Endothelial cell of umbilical vein (primary cell): Measurements from ENCODE around the gene CFAP97. TPM values are rescaled to one million over a fixed set of nuclear protein-coding genes. Genes with fewer than 3 reads are reported as not detected.

Experiments
- BruUV-seq: library from RNA; stranded (reverse); fragments of 400-500 nt; replicated peaks from 2 replicates; lab custom pipeline; 2021; lab: Mats Ljungman, UMichigan
- CTCF ChIA-PET: fragments of 300-600, 350-600 bp; sonication (Branson Sonifier 250); formaldehyde crosslinking; loops from one replicate; lab custom pipeline; 2021; ENCODE audit warnings: antibody characterized with exemption, inconsistent platforms; lab: Charles Lee
- POLR2A ChIA-PET: fragments of 300-600, 350-600 bp; sonication (Branson Sonifier 250); formaldehyde crosslinking; loops from one replicate; lab custom pipeline; 2021; ENCODE audit warnings: antibody characterized with exemption, inconsistent platforms; lab: Charles Lee
- DNase-seq: peaks from one replicate; pipeline ENCODE4 v3.0.0-alpha.2; 2011; ENCODE audit warnings: low read depth, low spot score
- FAIRE-seq: peaks from 2 replicates; lab custom pipeline; 2011; peaks lifted over from hg19 to GRCh38; lab: Jason Lieb, UNC
- H2AFZ ChIP-seq: 2 replicates; pipeline ENCODE4 v1.6.0; 2012; ENCODE audit warnings: low read depth, low read length, control low read depth, inconsistent platforms
- H3K27ac ChIP-seq: 2 replicates; pipeline ENCODE4 v1.5.1; 2011; ENCODE audit warnings: low read depth, mild to moderate bottlenecking, control low read depth, low read length, moderate library complexity; ENCODE audit not compliant: insufficient read depth
- H3K27me3 ChIP-seq, 2 experiments: 2 replicates each; pipeline versions ENCODE4 v1.6.0 to v1.6.1; 2011; ENCODE audit warnings: low read length in 2 of 2, mixed read lengths in 1 of 2; ENCODE audit not compliant: control insufficient read depth in 2 of 2, insufficient read depth in 2 of 2
- H3K36me3 ChIP-seq, 2 experiments: 2 replicates in 1 of 2; 3 replicates in 1 of 2; pipeline ENCODE4 v1.5.1; 2011; ENCODE audit warnings: low read length in 2 of 2, mild to moderate bottlenecking in 1 of 2, moderate library complexity in 1 of 2; ENCODE audit not compliant: control insufficient read depth in 2 of 2, insufficient read depth in 2 of 2; ENCODE audit errors: extremely low read depth in 1 of 2
- H3K4me1 ChIP-seq: 3 replicates; pipeline ENCODE4 v1.5.1; 2011; ENCODE audit warnings: mild to moderate bottlenecking, low read length; ENCODE audit not compliant: control insufficient read depth, insufficient read depth; ENCODE audit errors: extremely low read depth
- H3K4me2 ChIP-seq: 2 replicates; pipeline ENCODE4 v1.6.1; 2011; ENCODE audit warnings: low read length, control low read depth, mixed read lengths; ENCODE audit not compliant: insufficient read depth
- H3K4me3 ChIP-seq, 3 experiments: fragments of 200-600 bp in 1 of 3; sonication (generic), shearing (Covaris generic) in 1 of 3; replicated peaks in 1 of 3; 2 replicates each; pipeline ENCODE4 v1.5.1; 2011 to 2016; ENCODE audit warnings: control low read depth in 3 of 3, low read length in 3 of 3, mild to moderate bottlenecking in 2 of 3, inconsistent platforms in 1 of 3, low read depth in 1 of 3, moderate library complexity in 1 of 3; ENCODE audit not compliant: insufficient read depth in 1 of 3
- H3K79me2 ChIP-seq: 2 replicates; pipeline ENCODE4 v1.6.0; 2012; ENCODE audit warnings: low read length, inconsistent platforms; ENCODE audit not compliant: control insufficient read depth, insufficient read depth
- H3K9ac ChIP-seq: replicated peaks from 2 replicates; pipeline ENCODE3; 2011; ENCODE audit warnings: low read length, control low read depth; ENCODE audit not compliant: insufficient read depth; ENCODE audit errors: extremely low read depth
- H3K9me1 ChIP-seq: replicated peaks from 3 replicates; pipeline ENCODE4 v1.6.0; 2011; ENCODE audit warnings: mild to moderate bottlenecking, low read length; ENCODE audit not compliant: control insufficient read depth, insufficient read depth; ENCODE audit errors: extremely low read depth
- H3K9me3 ChIP-seq: replicated peaks from 2 replicates; pipeline ENCODE4 v1.5.1; 2012; ENCODE audit warnings: low read length, inconsistent platforms; ENCODE audit not compliant: control insufficient read depth, insufficient read depth
- H4K20me1 ChIP-seq: replicated peaks from 2 replicates; pipeline ENCODE3; 2011; ENCODE audit warnings: mild to moderate bottlenecking, low read length; ENCODE audit not compliant: control insufficient read depth, insufficient read depth; ENCODE audit errors: extremely low read depth
- EZH2 ChIP-seq: IDR thresholded peaks from 2 replicates; pipeline ENCODE4 v1.6.1; 2012; ENCODE audit warnings: borderline replicate concordance, low read depth, mild to moderate bottlenecking, moderate library complexity, low read length, inconsistent platforms; ENCODE audit not compliant: severe bottlenecking
- FOS ChIP-seq: IDR thresholded peaks from 2 replicates; pipeline ENCODE4 v1.6.1; 2011; ENCODE audit warnings: mild to moderate bottlenecking, low read length, moderate library complexity, borderline replicate concordance; ENCODE audit not compliant: insufficient read depth
- GATA2 ChIP-seq: IDR thresholded peaks from 2 replicates; pipeline ENCODE4 v1.7.0; 2011; ENCODE audit warnings: low read depth, mild to moderate bottlenecking, moderate library complexity, mixed read lengths, low read length; ENCODE audit not compliant: insufficient read length, insufficient read depth
- JUN ChIP-seq: IDR thresholded peaks from 2 replicates; pipeline ENCODE4 v1.6.1; 2011; ENCODE audit warnings: borderline replicate concordance, low read depth; ENCODE audit not compliant: insufficient read length, insufficient read depth
- MYC ChIP-seq: IDR thresholded peaks from one replicate; pipeline ENCODE4 v1.6.1; 2011; ENCODE audit warnings: mild to moderate bottlenecking, low read depth, low read length
- POLR2A ChIP-seq: IDR thresholded peaks from 2 replicates; pipeline ENCODE4 v1.6.1; 2012; ENCODE audit warnings: low read depth, mild to moderate bottlenecking, control low read depth, low read length
- POLR2AphosphoS5 ChIP-seq: IDR thresholded peaks from 2 replicates; pipeline ENCODE4 v1.6.1; 2012; ENCODE audit warnings: low read depth, mild to moderate bottlenecking, control low read depth, low read length, moderate library complexity; ENCODE audit not compliant: insufficient read depth
- dilution Hi-C: fragments of 300-500 bp; cut with MboI; formaldehyde crosslinking; loops from one replicate; pipeline ENCODE4 v1.15.0; 2019; ENCODE audit warnings: low sequenced_read_pairs; ENCODE audit not compliant: extremely low pct_ligation_motif_present
- intact Hi-C: fragments of 100-400 bp; cut with micrococcal nuclease; formaldehyde crosslinking; loops from one replicate; pipeline ENCODE4 v1.10.0; 2022
- polyA plus RNA-seq, 4 experiments: library from polyadenylated mRNA; depleted of rRNA in 3 of 4; stranded (reverse) in 3 of 4; unstranded in 1 of 4; fragments of >200 nt; gene quantifications; 2 replicates each; pipeline versions ENCODE4 v1.2.1 to v1.2.3, GENCODE V29; 2011 to 2012; ENCODE audit warnings: missing spikeins in 1 of 4
- total RNA-seq: library from RNA; stranded (reverse); gene quantifications from 2 replicates; pipeline ENCODE4 v1.2.3, GENCODE V29; 2021
- TF ChIP-seq, protein P1 (sequence below): IDR thresholded peaks from 2 replicates; pipeline ENCODE4 v1.6.1; 2011; ENCODE audit not compliant: insufficient read depth, insufficient read length
- TF ChIP-seq, protein P2 (sequence below), 2 donors: IDR thresholded peaks; 1 replicate in 1 of 2; 2 replicates in 1 of 2; pipeline ENCODE4 v1.5.1; 2011; ENCODE audit warnings: low read length in 2 of 2, mild to moderate bottlenecking in 2 of 2, moderate library complexity in 2 of 2, control low read depth in 1 of 2, inconsistent platforms in 1 of 2, low read depth in 1 of 2; ENCODE audit not compliant: insufficient read depth in 1 of 2; ENCODE audit errors: extremely low read depth in 1 of 2

CFAP97 gene
- total and polyA plus RNA-seq, 2 donors (not counting 3 experiments of a cell fraction or from before 2014, with no cell fraction given): 5.3 to 22.4 TPM

DNA sequence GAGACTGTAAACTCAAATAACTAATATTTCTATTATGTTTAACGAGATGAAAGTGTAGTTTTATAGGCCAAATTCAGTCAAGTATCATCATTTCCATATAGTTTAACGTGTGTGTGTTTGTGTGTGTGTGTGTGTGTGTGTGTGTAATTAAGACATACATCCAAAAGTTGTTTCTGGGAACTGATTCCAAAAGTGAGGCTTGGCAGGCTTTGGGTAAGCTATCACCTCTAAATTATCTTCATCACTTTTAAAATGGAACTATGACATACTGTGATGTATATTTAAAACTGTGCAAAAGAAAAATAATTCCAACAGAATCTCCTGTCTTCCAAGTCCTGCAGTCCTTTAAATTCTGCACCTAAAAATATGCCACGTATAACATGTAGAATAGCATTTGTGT lies 79.8 kb downstream of the CFAP97 start:
- Histone ChIP-seq H2AFZ (no peak overlapping the region), H3K4me1 (peaks cover 15% of the 10 kb centered on the region), H3K36me3 (no peaks in the 10 kb centered on the region), H3K4me3 (no peak overlapping the region), H3K9me3 (no peaks in the 10 kb centered on the region), H3K9ac (no peak overlapping the region), H4K20me1 (no peaks in the 10 kb centered on the region), H3K27me3 (peaks cover 7 to 9% of the 10 kb centered on the region in 2 experiments), H3K27ac (no peak overlapping the region), H3K4me2 (no peak overlapping the region), H3K9me1 (no peaks in the 10 kb centered on the region), H3K79me2 (no peaks in the 10 kb centered on the region)
- FAIRE-seq (no peak), DNase-seq (no peak)
- dilution Hi-C loops (no loop called here), intact Hi-C loops (loop anchor here (10.0 kb wide), 1 partner anchor 1619 kb away; the partner anchor contains the start of gene ING2)
- no TSS peak for BruUV-seq
- no peak for TF ChIP-seq MYC
- TF ChIP-seq POLR2AphosphoS5: no peak
- TF ChIP-seq, protein P1, sequence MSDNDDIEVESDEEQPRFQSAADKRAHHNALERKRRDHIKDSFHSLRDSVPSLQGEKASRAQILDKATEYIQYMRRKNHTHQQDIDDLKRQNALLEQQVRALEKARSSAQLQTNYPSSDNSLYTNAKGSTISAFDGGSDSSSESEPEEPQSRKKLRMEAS: no peak
- ChIA-PET CTCF (interaction anchor here (0.8 to 3.1 kb wide), 3 partner anchors 10 to 84 kb away, joined by 3 to 24 read pairs (median 3); partner anchors contain the start of gene SLC25A4), POLR2A (no interaction called here)

DNA sequence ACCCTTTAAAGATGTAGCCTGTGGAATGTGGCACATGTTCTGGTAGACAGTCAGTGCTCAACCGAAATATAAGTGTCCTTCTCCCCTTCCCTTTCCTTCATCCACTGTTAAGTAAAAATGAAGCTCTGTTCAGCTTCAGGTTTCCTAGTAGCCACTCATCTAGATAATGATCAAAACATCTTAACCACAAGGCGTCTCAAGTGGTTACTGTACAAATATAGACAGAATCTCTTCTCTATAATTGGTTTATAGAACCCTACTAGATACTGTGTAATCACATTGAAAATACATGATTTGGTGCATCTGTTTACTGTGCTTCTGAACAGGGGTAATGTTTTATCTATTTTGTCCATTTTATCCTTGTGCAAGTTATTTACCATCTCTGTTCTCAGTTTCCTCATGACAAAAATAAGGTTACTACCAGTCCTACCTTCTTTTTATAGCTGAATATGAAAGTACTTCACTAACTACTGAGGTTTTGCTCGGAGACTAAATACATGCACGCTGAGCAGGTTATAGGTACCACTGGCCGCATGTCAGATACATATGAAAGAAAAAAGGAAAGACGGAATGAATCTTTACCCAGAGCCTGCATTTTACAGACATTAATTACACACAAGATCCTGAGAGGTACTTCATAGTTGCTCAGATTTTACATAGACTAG lies 81.0 kb downstream of the CFAP97 start:
- FAIRE-seq (no peak), DNase-seq (no peak)
- Histone ChIP-seq H3K27me3 (peaks cover 7 to 9% of the 10 kb centered on the region in 2 experiments), H3K4me3 (no peak overlapping the region), H3K4me1 (peaks cover 6% of the 10 kb centered on the region), H4K20me1 (no peaks in the 10 kb centered on the region), H3K4me2 (no peak overlapping the region), H3K9ac (no peak overlapping the region), H3K9me3 (no peaks in the 10 kb centered on the region), H3K27ac (no peak overlapping the region), H2AFZ (no peak overlapping the region), H3K9me1 (no peaks in the 10 kb centered on the region), H3K79me2 (no peaks in the 10 kb centered on the region), H3K36me3 (no peaks in the 10 kb centered on the region)
- POLR2A ChIA-PET: no interaction called here
- dilution Hi-C loops: no loop called here
- TF ChIP-seq JUN (no peak), EZH2 (no peak), MYC (no peak), GATA2 (no peak), FOS (no peak), POLR2A (no peak), POLR2AphosphoS5 (no peak)
- TF ChIP-seq, protein P1: no peak
- TF ChIP-seq, protein P2, sequence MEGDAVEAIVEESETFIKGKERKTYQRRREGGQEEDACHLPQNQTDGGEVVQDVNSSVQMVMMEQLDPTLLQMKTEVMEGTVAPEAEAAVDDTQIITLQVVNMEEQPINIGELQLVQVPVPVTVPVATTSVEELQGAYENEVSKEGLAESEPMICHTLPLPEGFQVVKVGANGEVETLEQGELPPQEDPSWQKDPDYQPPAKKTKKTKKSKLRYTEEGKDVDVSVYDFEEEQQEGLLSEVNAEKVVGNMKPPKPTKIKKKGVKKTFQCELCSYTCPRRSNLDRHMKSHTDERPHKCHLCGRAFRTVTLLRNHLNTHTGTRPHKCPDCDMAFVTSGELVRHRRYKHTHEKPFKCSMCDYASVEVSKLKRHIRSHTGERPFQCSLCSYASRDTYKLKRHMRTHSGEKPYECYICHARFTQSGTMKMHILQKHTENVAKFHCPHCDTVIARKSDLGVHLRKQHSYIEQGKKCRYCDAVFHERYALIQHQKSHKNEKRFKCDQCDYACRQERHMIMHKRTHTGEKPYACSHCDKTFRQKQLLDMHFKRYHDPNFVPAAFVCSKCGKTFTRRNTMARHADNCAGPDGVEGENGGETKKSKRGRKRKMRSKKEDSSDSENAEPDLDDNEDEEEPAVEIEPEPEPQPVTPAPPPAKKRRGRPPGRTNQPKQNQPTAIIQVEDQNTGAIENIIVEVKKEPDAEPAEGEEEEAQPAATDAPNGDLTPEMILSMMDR (IDR thresholded peaks at IDR 0.05; ENCODE audit: extremely low read depth in 1 of 2, insufficient read depth in 1 of 2, low read depth in 1 of 2, low read length in 2 of 2): no peak
- intact Hi-C loops: loop anchor here (10.0 kb wide), 1 partner anchor 1618 kb away; the partner anchor contains the start of gene ING2
- CTCF ChIA-PET: interaction anchor here (1.1 to 3.1 kb wide), 3 partner anchors 10 to 83 kb away, joined by 3 to 24 read pairs (median 3); no protein-coding TSS in a partner anchor
- no TSS peak for BruUV-seq
